Activated T-helper 1 cell treated with anti-CD3 and anti-CD28 coated beads, Interleukin-12 subunit alpha, Interleukin-12 subunit beta, Interleukin-2, Interleukin-4 antibody, amounts not matched to agents 30 ng/mL and 10 ng/mL and 1 ng/mL, durations not matched to agents 14 hours and 24 hours and 36 hours (primary cell): ENCODE results near the gene IER3. TPM values are rescaled to one million over a fixed set of nuclear protein-coding genes. Genes with fewer than 3 reads are reported as not detected.
"Not testable (repeated sequence)": the region's sequence is repeated elsewhere in the genome, so short reads cannot be mapped to it uniquely, and the experiment has no call there.

Experiments used
- DNase-seq: peaks from one replicate; pipeline ENCODE4 v3.0.0; 2021; ENCODE audit warnings: low spot score
- H3K27ac Mint-ChIP-seq: one replicate; pipeline ENCODE4 v1.8.0; 2021; ENCODE audit warnings: mild to moderate bottlenecking, mixed read lengths
- H3K27me3 Mint-ChIP-seq: one replicate; pipeline ENCODE4 v1.8.0; 2022; ENCODE audit warnings: mild to moderate bottlenecking, moderate library complexity, mixed read lengths; ENCODE audit not compliant: insufficient read depth
- H3K36me3 Mint-ChIP-seq: one replicate; pipeline ENCODE4 v1.8.0; 2021; ENCODE audit warnings: low read depth, mixed read lengths
- H3K4me1 Mint-ChIP-seq: one replicate; pipeline ENCODE4 v1.8.0; 2021; ENCODE audit warnings: low read depth, mixed read lengths
- H3K4me3 Mint-ChIP-seq: one replicate; pipeline ENCODE4 v1.8.0; 2021; ENCODE audit warnings: mild to moderate bottlenecking, moderate library complexity, mixed read lengths
- H3K9me3 Mint-ChIP-seq: one replicate; pipeline ENCODE4 v1.8.0; 2021; ENCODE audit warnings: mixed read lengths
- intact Hi-C: fragments of 100-400 bp; cut with micrococcal nuclease; formaldehyde crosslinking; loops from one replicate; pipeline ENCODE4 v1.15.1; 2024
- total RNA-seq: library from RNA; stranded (reverse); gene quantifications from 2 replicates; pipeline ENCODE4 v1.2.3, GENCODE V29; 2022

The IER3 gene
- total RNA-seq, 1 donor from 2014 or later: 578 TPM

- no peaks in the 10 kb centered on the region for H3K9me3 Mint-ChIP-seq
- H3K27me3 Mint-ChIP-seq: peaks cover 4% of the 10 kb centered on the region
- peak overlapping the region; percentile 89 for H3K27ac Mint-ChIP-seq
- peaks cover 70% of the 10 kb centered on the region for H3K36me3 Mint-ChIP-seq
- H3K4me1 Mint-ChIP-seq: peaks cover 72% of the 10 kb centered on the region
- DNase-seq: no peak
- H3K4me3 Mint-ChIP-seq: peak overlapping the region; percentile 97
- intact Hi-C loops: no loop called here
Measured at GRCh38 chr6:30740540-30740870, 3.8 kb downstream of the IER3 start.

GRCh38 chr6:30738532-30738931 is 5.8 kb downstream of the IER3 start:
- peak overlapping the region; percentile 41 for H3K4me3 Mint-ChIP-seq
- DNase-seq: no peak
- H3K36me3 Mint-ChIP-seq: peaks cover 73% of the 10 kb centered on the region
- peak overlapping the region; percentile 20 for H3K27ac Mint-ChIP-seq
- no peaks in the 10 kb centered on the region for H3K9me3 Mint-ChIP-seq
- intact Hi-C loops: loop anchor here (5.0 kb wide), 3 partner anchors 121 to 349 kb away; partner anchors contain the start of genes MRPS18B and PPP1R10
- no peaks in the 10 kb centered on the region for H3K27me3 Mint-ChIP-seq
- H3K4me1 Mint-ChIP-seq: peaks cover 72% of the 10 kb centered on the region

- DNase-seq: no peak
- Mint-ChIP-seq H3K4me1 (peaks cover 79% of the 10 kb centered on the region), H3K36me3 (peaks cover 66% of the 10 kb centered on the region), H3K27me3 (no peaks in the 10 kb centered on the region), H3K4me3 (peak overlapping the region; percentile 88), H3K9me3 (no peaks in the 10 kb centered on the region), H3K27ac (peak overlapping the region; percentile 90)
- intact Hi-C loops: loop anchor here (1.0 to 5.0 kb wide), 6 partner anchors 9 to 352 kb away; partner anchors contain the start of genes IER3, MRPS18B, PPP1R10 and TUBB
Measured at GRCh38 chr6:30735668-30736314, 8.6 kb downstream of the IER3 start.

GRCh38 chr6:30732237-30732943 is 12.0 kb downstream of the IER3 start:
- no peaks in the 10 kb centered on the region for H3K9me3 Mint-ChIP-seq
- no peak for DNase-seq
- intact Hi-C loops: no loop called here
- no peaks in the 10 kb centered on the region for H3K27me3 Mint-ChIP-seq
- peaks cover 59% of the 10 kb centered on the region for H3K4me1 Mint-ChIP-seq
- peak overlapping the region; percentile 12 for H3K4me3 Mint-ChIP-seq
- peaks cover 55% of the 10 kb centered on the region for H3K36me3 Mint-ChIP-seq
- peak overlapping the region; percentile 41 for H3K27ac Mint-ChIP-seq

- DNase-seq: peak; percentile 79
- H3K9me3 Mint-ChIP-seq: no peaks in the 10 kb centered on the region
- peaks cover 51% of the 10 kb centered on the region for H3K4me1 Mint-ChIP-seq
- intact Hi-C loops: loop anchor here (1.0 kb wide), 1 partner anchor 9 kb away; no protein-coding TSS in a partner anchor
- H3K27me3 Mint-ChIP-seq: no peaks in the 10 kb centered on the region
- H3K36me3 Mint-ChIP-seq: peaks cover 57% of the 10 kb centered on the region
- peak overlapping the region; percentile 55 for H3K27ac Mint-ChIP-seq
- peak overlapping the region; percentile 19 for H3K4me3 Mint-ChIP-seq
Measured at GRCh38 chr6:30730601-30731435, 13.5 kb downstream of the IER3 start.

- H3K4me1 Mint-ChIP-seq: peaks cover 64% of the 10 kb centered on the region
- H3K9me3 Mint-ChIP-seq: no peaks in the 10 kb centered on the region
- H3K27ac Mint-ChIP-seq: peak overlapping the region; percentile 72
- peaks cover 66% of the 10 kb centered on the region for H3K36me3 Mint-ChIP-seq
- intact Hi-C loops: no loop called here
- no peak overlapping the region for H3K4me3 Mint-ChIP-seq
- DNase-seq: no peak
- H3K27me3 Mint-ChIP-seq: no peaks in the 10 kb centered on the region
Measured at GRCh38 chr6:30727920-30728553, 16.3 kb downstream of the IER3 start.

- Mint-ChIP-seq H3K27me3 (no peaks in the 10 kb centered on the region), H3K4me1 (peaks cover 60% of the 10 kb centered on the region), H3K9me3 (no peaks in the 10 kb centered on the region), H3K4me3 (no peak overlapping the region), H3K27ac (peak overlapping the region; percentile 34), H3K36me3 (peaks cover 69% of the 10 kb centered on the region)
- intact Hi-C loops: no loop called here
- no peak for DNase-seq
Measured at GRCh38 chr6:30726506-30727413, 17.6 kb downstream of the IER3 start.

- peaks cover 70% of the 10 kb centered on the region for H3K36me3 Mint-ChIP-seq
- H3K27me3 Mint-ChIP-seq: no peaks in the 10 kb centered on the region
- H3K9me3 Mint-ChIP-seq: no peaks in the 10 kb centered on the region
- DNase-seq: no peak
- H3K27ac Mint-ChIP-seq: no peak overlapping the region
- H3K4me3 Mint-ChIP-seq: peak overlapping the region; percentile 33
- intact Hi-C loops: loop anchor here (1.0 kb wide), 1 partner anchor 9 kb away; no protein-coding TSS in a partner anchor
- H3K4me1 Mint-ChIP-seq: peaks cover 52% of the 10 kb centered on the region
Measured at GRCh38 chr6:30725713-30726505, 18.4 kb downstream of the IER3 start.

GRCh38 chr6:30724906-30725667 is 19.3 kb downstream of the IER3 start:
- Mint-ChIP-seq H3K36me3 (peaks cover 65% of the 10 kb centered on the region), H3K4me3 (peak overlapping the region; percentile 77), H3K9me3 (no peaks in the 10 kb centered on the region)

GRCh38 chr6:30723843-30724741 is 20.3 kb downstream of the IER3 start:
- intact Hi-C loops, DNase-seq, H3K27me3 Mint-ChIP-seq, H3K9me3 Mint-ChIP-seq: not testable (repeated sequence)
- Mint-ChIP-seq H3K27ac (peak overlapping the region; percentile 78), H3K4me3 (peak overlapping the region; percentile 95), H3K4me1 (peaks cover 48% of the 10 kb centered on the region), H3K36me3 (peaks cover 61% of the 10 kb centered on the region)

More at GRCh38 chr6:30724906-30725667, 19.3 kb downstream of the IER3 start:
- no peaks in the 10 kb centered on the region for H3K27me3 Mint-ChIP-seq
- H3K4me1 Mint-ChIP-seq: peaks cover 44% of the 10 kb centered on the region
- intact Hi-C loops: loop anchor here (1.0 kb wide), 1 partner anchor 10 kb away; no protein-coding TSS in a partner anchor
- H3K27ac Mint-ChIP-seq: peak overlapping the region; percentile 6
- no peak for DNase-seq
